SK-N-SH (cell line): Measurements from ENCODE around the gene GABRB1. TPM values are rescaled to one million over a fixed set of nuclear protein-coding genes. Genes with fewer than 3 reads are reported as not detected.

ENCODE experiments used
- CTCF ChIA-PET: fragments of 300-600, 350-600 bp; formaldehyde crosslinking; extraction: SDS; loops from one replicate; lab custom pipeline; 2021; lab: Yijun Ruan, JAX
- POLR2A ChIA-PET: fragments of 350-600 bp; sonication (Branson Sonifier 250); formaldehyde crosslinking; extraction: SDS; loops from one replicate; lab custom pipeline; 2020; ENCODE audit warnings: antibody characterized with exemption, inconsistent platforms; lab: Yijun Ruan, JAX
- DNase-seq: peaks from one replicate; pipeline ENCODE4 v3.0.0; 2012
- H2AFZ ChIP-seq: fragments of 200-600 bp; sonication (generic); 2 replicates; pipeline ENCODE4 v1.8.1; 2016; ENCODE audit warnings: antibody characterized with exemption, mild to moderate bottlenecking, low read depth
- H3F3A ChIP-seq: fragments of 200-600 bp; sonication (generic); replicated peaks from 2 replicates; pipeline ENCODE3; 2016; ENCODE audit warnings: antibody characterized with exemption, mild to moderate bottlenecking; ENCODE audit not compliant: insufficient read depth
- H3K27ac ChIP-seq, 2 experiments: fragments of 200-500 bp in 1 of 2; fragments of 200-600 bp in 1 of 2; sonication (Bioruptor generic) in 1 of 2; sonication (generic), shearing (Covaris generic) in 1 of 2; 2 replicates each; pipeline versions ENCODE4 v1.5.1 to v1.6.1; 2014 to 2016; ENCODE audit warnings: low read depth in 2 of 2, inconsistent platforms in 1 of 2, low read length in 1 of 2, mild to moderate bottlenecking in 1 of 2, mixed read lengths in 1 of 2
- H3K27me3 ChIP-seq: fragments of 200-600 bp; sonication (generic), shearing (Covaris generic); 2 replicates; pipeline ENCODE4 v1.6.1; 2016; ENCODE audit warnings: mixed run types; ENCODE audit not compliant: insufficient read depth
- H3K36me3 ChIP-seq, 2 experiments: fragments of 200-500 bp in 1 of 2; fragments of 200-600 bp in 1 of 2; sonication (Bioruptor generic) in 1 of 2; sonication (generic) in 1 of 2; replicated peaks in 1 of 2; 2 replicates each; pipeline versions ENCODE3 to v1.5.1; 2014 to 2016; ENCODE audit warnings: low read length in 1 of 2, mild to moderate bottlenecking in 1 of 2; ENCODE audit not compliant: insufficient read depth in 2 of 2, control insufficient read depth in 1 of 2
- H3K4me1 ChIP-seq, 2 experiments: fragments of 200-500 bp in 1 of 2; fragments of 200-600 bp in 1 of 2; sonication (Bioruptor generic) in 1 of 2; sonication (generic), shearing (Covaris generic) in 1 of 2; 2 replicates each; pipeline versions ENCODE4 v1.5.1 to v1.6.1; 2014 to 2016; ENCODE audit warnings: low read depth in 1 of 2, low read length in 1 of 2, mixed run types in 1 of 2; ENCODE audit not compliant: insufficient read depth in 2 of 2, control insufficient read depth in 1 of 2
- H3K4me2 ChIP-seq: fragments of 200-600 bp; sonication (generic), shearing (Covaris generic); 2 replicates; pipeline ENCODE4 v1.6.1; 2017; ENCODE audit warnings: mixed run types
- H3K4me3 ChIP-seq, 2 experiments: fragments of 200-500 bp in 1 of 2; fragments of 200-600 bp in 1 of 2; sonication (Bioruptor generic) in 1 of 2; sonication (generic), shearing (Covaris generic) in 1 of 2; 2 replicates each; pipeline versions ENCODE4 v1.5.1 to v1.8.1; 2014 to 2016; ENCODE audit warnings: low read depth in 2 of 2, inconsistent platforms in 1 of 2, low read length in 1 of 2, mild to moderate bottlenecking in 1 of 2, mixed read lengths in 1 of 2, moderate library complexity in 1 of 2
- H3K79me2 ChIP-seq: fragments of 200-600 bp; sonication (generic); 2 replicates; pipeline ENCODE4 v1.8.1; 2017; ENCODE audit warnings: mild to moderate bottlenecking; ENCODE audit not compliant: insufficient read depth
- H3K9ac ChIP-seq: fragments of 200-600 bp; sonication (generic); 2 replicates; pipeline ENCODE4 v1.6.1; 2017; ENCODE audit warnings: mixed run types
- H3K9me2 ChIP-seq: fragments of 200-600 bp; sonication (generic); 2 replicates; pipeline ENCODE4 v1.6.1; 2017; ENCODE audit warnings: mixed run types
- H3K9me3 ChIP-seq: fragments of 200-600 bp; sonication (generic); 2 replicates; pipeline ENCODE4 v1.6.1; 2017; ENCODE audit warnings: mixed run types, mild to moderate bottlenecking, moderate library complexity
- H4K20me1 ChIP-seq: fragments of 200-600 bp; sonication (generic); 2 replicates; pipeline ENCODE4 v1.6.1; 2017; ENCODE audit warnings: mild to moderate bottlenecking, mixed run types; ENCODE audit not compliant: insufficient read depth
- ELF1 ChIP-seq: IDR thresholded peaks from 2 replicates; pipeline ENCODE4 v1.4.0; 2012
- EP300 ChIP-seq, 2 experiments: IDR thresholded peaks; 2 replicates each; pipeline versions ENCODE4 v1.4.0 to v1.6.1; 2012; ENCODE audit warnings: borderline replicate concordance in 1 of 2, low read depth in 1 of 2, low read length in 1 of 2
- GABPA ChIP-seq: IDR thresholded peaks from 2 replicates; pipeline ENCODE4 v1.4.0; 2012; ENCODE audit warnings: low read depth, mild to moderate bottlenecking
- GATA2 ChIP-seq: sonication (generic); formaldehyde crosslinking; IDR thresholded peaks from 2 replicates; pipeline ENCODE4 v1.5.0; 2020; ENCODE audit warnings: mild to moderate bottlenecking, missing genetic modification reagents
- MXI1 ChIP-seq: IDR thresholded peaks from 2 replicates; pipeline ENCODE4 v1.6.1; 2012; ENCODE audit warnings: mild to moderate bottlenecking, low read depth, low read length, improper control_type of control experiment
- POLR2AphosphoS5 ChIP-seq: IDR thresholded peaks from 2 replicates; pipeline ENCODE4 v1.6.1; 2012; ENCODE audit warnings: low read depth, low read length
- RAD21 ChIP-seq: IDR thresholded peaks from 2 replicates; pipeline ENCODE4 v1.6.1; 2012; ENCODE audit warnings: mild to moderate bottlenecking, low read length
- RCOR1 ChIP-seq: fragments of 150-350 bp; IDR thresholded peaks from 2 replicates; pipeline ENCODE4 v1.6.1; 2017; ENCODE audit warnings: antibody characterized with exemption, low read length
- REST ChIP-seq: IDR thresholded peaks from 2 replicates; pipeline ENCODE4 v1.6.1; 2012; ENCODE audit warnings: mild to moderate bottlenecking, low read depth, low read length, moderate library complexity
- RFX5 ChIP-seq: IDR thresholded peaks from 2 replicates; pipeline ENCODE4 v1.6.1; 2012; ENCODE audit warnings: mild to moderate bottlenecking, improper control_type of control experiment, low read length
- SIN3A ChIP-seq: IDR thresholded peaks from 2 replicates; pipeline ENCODE4 v1.6.1; 2012; ENCODE audit warnings: low read depth, mild to moderate bottlenecking, low read length, moderate library complexity, borderline replicate concordance
- TCF12 ChIP-seq: IDR thresholded peaks from 2 replicates; pipeline ENCODE4 v1.4.0; 2012
- ZBTB33 ChIP-seq: IDR thresholded peaks from 2 replicates; pipeline ENCODE4 v1.4.0; 2012; ENCODE audit warnings: low read depth, borderline replicate concordance
- WGBS: methylation state at CpG from one replicate; pipeline ENCODE4 v1.1.6; 2017; ENCODE audit warnings: low lambda C conversion rate; 5-methylcytosine and 5-hydroxymethylcytosine counted together
- polyA plus RNA-seq, 3 experiments: library from polyadenylated mRNA; depleted of rRNA; stranded (reverse); fragments of >200 nt; gene quantifications; 2 replicates each; pipeline ENCODE4 v1.2.3, GENCODE V29; 2012

Gene GABRB1
- polyA plus RNA-seq, 1 of the 3 experiments (the other 2 are of a cell fraction) = not detected

GRCh38 chr4:47315346-47315745 is 284.0 kb downstream of the GABRB1 start (continued):
- TF ChIP-seq RCOR1 (no peak), EP300 (IDR thresholded peaks at IDR 0.05; ENCODE audit: borderline replicate concordance in 1 of 2, low read depth in 1 of 2, low read length in 1 of 2) (no peak), REST (no peak), ELF1 (no peak), GABPA (no peak)

GRCh38 chr4:47326025-47326424 is 294.7 kb downstream of the GABRB1 start:
- H3K4me2 ChIP-seq = no peak overlapping the region
- no peak overlapping the region for H2AFZ ChIP-seq
- no peak for TF ChIP-seq ZBTB33
- no peak for TF ChIP-seq GATA2 (CRISPR knock-in tag)
- TF ChIP-seq POLR2AphosphoS5 = no peak
- no peak for TF ChIP-seq EP300 (IDR thresholded peaks at IDR 0.05; ENCODE audit: borderline replicate concordance in 1 of 2, low read depth in 1 of 2, low read length in 1 of 2)
- TF ChIP-seq RFX5 = no peak
- TF ChIP-seq RAD21 = no peak
- TF ChIP-seq MXI1 = no peak
- TF ChIP-seq SIN3A = no peak
- no peak for TF ChIP-seq TCF12
- H3K9me3 ChIP-seq = no peaks in the 10 kb centered on the region
- no peaks in the 10 kb centered on the region for H3K4me1 ChIP-seq
- POLR2A ChIA-PET = no interaction called here
- CTCF ChIA-PET = no interaction called here
- H3K4me3 ChIP-seq = no peak overlapping the region
- no peaks in the 10 kb centered on the region for H3K9me2 ChIP-seq
- 23% methylated on average over 3 of the region's 3 CpGs for WGBS
- H3K27ac ChIP-seq = no peak overlapping the region
- no peaks in the 10 kb centered on the region for H4K20me1 ChIP-seq
- H3K9ac ChIP-seq = no peak overlapping the region
- no peaks in the 10 kb centered on the region for H3K27me3 ChIP-seq
- H3K79me2 ChIP-seq = no peaks in the 10 kb centered on the region
- no peaks in the 10 kb centered on the region for H3K36me3 ChIP-seq
- DNase-seq = no peak
- H3F3A ChIP-seq = no peaks in the 10 kb centered on the region
